ENCODE results near the gene SPDYC. TPM values are rescaled to one million over a fixed set of nuclear protein-coding genes. Genes with fewer than 3 reads are reported as not detected.

The SPDYC gene
- total RNA-seq, 1 experiment from 2014 or later = 1.2 TPM

DNA sequence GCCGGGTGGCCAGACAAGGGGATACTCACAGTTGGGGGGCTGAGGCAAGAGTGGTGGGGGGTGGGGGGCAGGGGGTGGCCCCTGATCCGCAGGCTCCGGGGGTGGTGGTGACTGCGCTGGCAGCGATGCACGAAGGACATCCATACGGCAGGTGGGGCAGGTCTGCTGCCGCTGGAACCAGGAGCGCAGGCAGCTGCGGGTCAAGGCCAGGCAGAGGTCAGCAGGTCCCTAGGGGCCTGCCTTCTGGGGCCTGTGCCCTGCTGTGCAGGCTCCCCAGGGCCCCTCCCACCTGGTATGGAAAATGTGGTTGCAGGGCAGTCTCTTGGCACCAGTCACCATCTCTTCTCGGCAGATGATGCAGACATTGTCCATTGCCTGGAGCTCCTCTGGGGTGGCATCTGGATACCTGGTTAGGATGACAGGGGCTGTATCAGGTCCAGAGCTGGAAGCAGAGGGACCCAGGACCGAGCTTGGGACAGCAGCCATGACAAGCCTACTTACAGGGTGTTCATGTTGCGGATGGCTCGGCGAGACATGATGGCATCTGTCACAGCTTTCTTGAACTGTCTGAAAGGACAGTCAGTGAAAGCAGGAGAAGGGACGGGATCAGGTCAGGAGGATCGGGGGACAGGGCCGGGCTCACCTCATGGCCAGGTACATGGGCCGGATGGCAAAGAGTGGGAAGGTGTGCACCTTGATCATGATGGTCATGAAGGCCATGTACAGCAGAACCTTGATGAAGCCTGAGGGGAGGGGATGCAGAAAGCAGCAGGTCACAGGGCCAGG is 39.2 kb upstream of the SPDYC start:
- Histone ChIP-seq H3K4me2 (ENCODE audit: low read length) (no peak overlapping the region), H3K9me3 (ENCODE audit: control insufficient read depth in 1 of 2, insufficient read depth in 1 of 2, low read depth in 1 of 2, low read length in 2 of 2) (no peaks in the 10 kb centered on the region), H3K9me2 (ENCODE audit: insufficient read depth) (no peaks in the 10 kb centered on the region), H3K79me2 (ENCODE audit: insufficient read depth, low read length) (peaks cover 32% of the 10 kb centered on the region), H3K4me1 (ENCODE audit: control insufficient read depth in 1 of 2, insufficient read depth in 2 of 2, low read length in 2 of 2) (peaks cover 9 to 19% of the 10 kb centered on the region in 2 experiments; a peak in 3 of 4 replicates), H3K9ac (ENCODE audit: low read length) (no peak overlapping the region), H3K27me3 (ENCODE audit: insufficient read depth, low read length) (no peaks in the 10 kb centered on the region), H2AFZ (ENCODE audit: low read depth, low read length, poor library complexity, severe bottlenecking) (no peak overlapping the region), H3K36me3 (ENCODE audit: control insufficient read depth in 1 of 2, insufficient read depth in 2 of 2, low read length in 2 of 2) (peaks cover 24 to 53% of the 10 kb centered on the region in 2 experiments), H3K27ac (ENCODE audit: low read depth, low read length) (no peak overlapping the region), H3K4me3 (replicated peaks in 1 of 2; ENCODE audit: low read depth in 1 of 2, low read length in 2 of 2) (no peak overlapping the region), H4K20me1 (ENCODE audit: insufficient read depth) (no peaks in the 10 kb centered on the region)
- ATAC-seq (no peak), DNase-seq (ENCODE audit: low read depth, low spot score) (no peak)
- TF ChIP-seq EZH2phosphoT487 (IDR thresholded peaks at IDR 0.05; ENCODE audit: borderline replicate concordance) (no peak), FOSL1 (IDR thresholded peaks at IDR 0.05; ENCODE audit: low read depth) (no peak), SIN3A (IDR thresholded peaks at IDR 0.05; ENCODE audit: low read depth) (no peak), EZH2 (IDR thresholded peaks at IDR 0.05) (no peak), SP1 (IDR thresholded peaks at IDR 0.05; ENCODE audit: low read depth) (no peak), ELF1 (IDR thresholded peaks at IDR 0.05; ENCODE audit: borderline replicate concordance, low read depth) (no peak), ZNF274 (IDR thresholded peaks at IDR 0.05; ENCODE audit: low read depth, low read length) (no peak), SRF (IDR thresholded peaks at IDR 0.05; ENCODE audit: low read depth) (no peak), CEBPB (IDR thresholded peaks at IDR 0.05; ENCODE audit: low read depth) (no peak), YY1 (IDR thresholded peaks at IDR 0.05; ENCODE audit: extremely low read depth, insufficient replicate concordance, low read depth, low read length) (no peak), JUND (IDR thresholded peaks at IDR 0.05) (no peak), CBX3 (IDR thresholded peaks at IDR 0.05; ENCODE audit: low read depth) (no peak)
- TF ChIP-seq, protein P1, sequence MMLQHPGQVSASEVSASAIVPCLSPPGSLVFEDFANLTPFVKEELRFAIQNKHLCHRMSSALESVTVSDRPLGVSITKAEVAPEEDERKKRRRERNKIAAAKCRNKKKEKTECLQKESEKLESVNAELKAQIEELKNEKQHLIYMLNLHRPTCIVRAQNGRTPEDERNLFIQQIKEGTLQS (IDR thresholded peaks at IDR 0.05) = no peak
- TF ChIP-seq, protein P2, sequence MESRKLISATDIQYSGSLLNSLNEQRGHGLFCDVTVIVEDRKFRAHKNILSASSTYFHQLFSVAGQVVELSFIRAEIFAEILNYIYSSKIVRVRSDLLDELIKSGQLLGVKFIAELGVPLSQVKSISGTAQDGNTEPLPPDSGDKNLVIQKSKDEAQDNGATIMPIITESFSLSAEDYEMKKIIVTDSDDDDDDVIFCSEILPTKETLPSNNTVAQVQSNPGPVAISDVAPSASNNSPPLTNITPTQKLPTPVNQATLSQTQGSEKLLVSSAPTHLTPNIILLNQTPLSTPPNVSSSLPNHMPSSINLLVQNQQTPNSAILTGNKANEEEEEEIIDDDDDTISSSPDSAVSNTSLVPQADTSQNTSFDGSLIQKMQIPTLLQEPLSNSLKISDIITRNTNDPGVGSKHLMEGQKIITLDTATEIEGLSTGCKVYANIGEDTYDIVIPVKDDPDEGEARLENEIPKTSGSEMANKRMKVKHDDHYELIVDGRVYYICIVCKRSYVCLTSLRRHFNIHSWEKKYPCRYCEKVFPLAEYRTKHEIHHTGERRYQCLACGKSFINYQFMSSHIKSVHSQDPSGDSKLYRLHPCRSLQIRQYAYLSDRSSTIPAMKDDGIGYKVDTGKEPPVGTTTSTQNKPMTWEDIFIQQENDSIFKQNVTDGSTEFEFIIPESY (IDR thresholded peaks at IDR 0.05; ENCODE audit: extremely low read depth, insufficient replicate concordance, low read length) = no peak
- TF ChIP-seq, protein P3, sequence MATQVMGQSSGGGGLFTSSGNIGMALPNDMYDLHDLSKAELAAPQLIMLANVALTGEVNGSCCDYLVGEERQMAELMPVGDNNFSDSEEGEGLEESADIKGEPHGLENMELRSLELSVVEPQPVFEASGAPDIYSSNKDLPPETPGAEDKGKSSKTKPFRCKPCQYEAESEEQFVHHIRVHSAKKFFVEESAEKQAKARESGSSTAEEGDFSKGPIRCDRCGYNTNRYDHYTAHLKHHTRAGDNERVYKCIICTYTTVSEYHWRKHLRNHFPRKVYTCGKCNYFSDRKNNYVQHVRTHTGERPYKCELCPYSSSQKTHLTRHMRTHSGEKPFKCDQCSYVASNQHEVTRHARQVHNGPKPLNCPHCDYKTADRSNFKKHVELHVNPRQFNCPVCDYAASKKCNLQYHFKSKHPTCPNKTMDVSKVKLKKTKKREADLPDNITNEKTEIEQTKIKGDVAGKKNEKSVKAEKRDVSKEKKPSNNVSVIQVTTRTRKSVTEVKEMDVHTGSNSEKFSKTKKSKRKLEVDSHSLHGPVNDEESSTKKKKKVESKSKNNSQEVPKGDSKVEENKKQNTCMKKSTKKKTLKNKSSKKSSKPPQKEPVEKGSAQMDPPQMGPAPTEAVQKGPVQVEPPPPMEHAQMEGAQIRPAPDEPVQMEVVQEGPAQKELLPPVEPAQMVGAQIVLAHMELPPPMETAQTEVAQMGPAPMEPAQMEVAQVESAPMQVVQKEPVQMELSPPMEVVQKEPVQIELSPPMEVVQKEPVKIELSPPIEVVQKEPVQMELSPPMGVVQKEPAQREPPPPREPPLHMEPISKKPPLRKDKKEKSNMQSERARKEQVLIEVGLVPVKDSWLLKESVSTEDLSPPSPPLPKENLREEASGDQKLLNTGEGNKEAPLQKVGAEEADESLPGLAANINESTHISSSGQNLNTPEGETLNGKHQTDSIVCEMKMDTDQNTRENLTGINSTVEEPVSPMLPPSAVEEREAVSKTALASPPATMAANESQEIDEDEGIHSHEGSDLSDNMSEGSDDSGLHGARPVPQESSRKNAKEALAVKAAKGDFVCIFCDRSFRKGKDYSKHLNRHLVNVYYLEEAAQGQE (IDR thresholded peaks at IDR 0.05; ENCODE audit: low read depth) = no peak
- intact Hi-C loops (cut with micrococcal nuclease) = no loop called here
- RAD21 ChIA-PET (ENCODE audit: low non-redundant PET in 1 of 2, low total read pairs in 2 of 2, uncharacterized antibody in 2 of 2, unreplicated experiment in 2 of 2) = no interaction called here
- CTCF ChIA-PET = no interaction called here
- POLR2A ChIA-PET = interaction anchor here (1.8 to 2.1 kb wide), 2 partner anchors 9 to 51 kb away, joined by 4 to 12 read pairs; partner anchors contain the start of genes CAPN1, FAU and MRPL49
- no TSS peak for BruUV-seq (replicated peaks)

Measured in HCT116 (cell line).